RWPE1 (cell line): ENCODE data around the gene GIMAP7.

Source experiments
- CTCF ChIA-PET: fragments of 350-600 bp; sonication (Branson Sonifier 250); formaldehyde crosslinking; extraction: SDS; loops from one replicate; lab custom pipeline; 2021; lab: Yijun Ruan, JAX
- POLR2A ChIA-PET: fragments of 400-600 bp; formaldehyde crosslinking; extraction: SDS; loops from one replicate; lab custom pipeline; 2020; ENCODE audit warnings: antibody characterized with exemption; ENCODE audit not compliant: low non-redundant PET; lab: Yijun Ruan, JAX
- DNase-seq: peaks from one replicate; pipeline ENCODE4 v3.0.0; 2012; ENCODE audit warnings: low spot score
- H3K27ac ChIP-seq: fragments of 450-650 bp; 2 replicates; pipeline ENCODE4 v1.5.1; 2017
- CTCF ChIP-seq: fragments of 450-650 bp; conservative IDR thresholded peaks from 2 replicates; pipeline ENCODE4 v1.5.1; 2017; ENCODE audit warnings: low read depth, mild to moderate bottlenecking

GIMAP7 gene

GRCh38 chr7:150562919-150563318, 48.2 kb downstream of the GIMAP7 start:
- H3K27ac ChIP-seq, result no peak overlapping the region
- ChIA-PET POLR2A (no interaction called here), CTCF (no interaction called here)
- no peak for DNase-seq
- no peak for TF ChIP-seq CTCF

- POLR2A ChIA-PET, result no interaction called here
- no peak overlapping the region for H3K27ac ChIP-seq
- CTCF ChIA-PET, result no interaction called here
- TF ChIP-seq CTCF, result no peak
- no peak for DNase-seq
Observed at GRCh38 chr7:150564006-150564405, 49.3 kb downstream of the GIMAP7 start.

GRCh38 chr7:150564566-150564965, 49.9 kb downstream of the GIMAP7 start:
- POLR2A ChIA-PET, result no interaction called here
- no peak for DNase-seq
- no peak overlapping the region for H3K27ac ChIP-seq
- TF ChIP-seq CTCF, result no peak
- CTCF ChIA-PET, result interaction anchor here (0.6 kb wide), 1 partner anchor 521 kb away, joined by 5 read pairs; no protein-coding TSS in a partner anchor

- H3K27ac ChIP-seq, result no peak overlapping the region
- ChIA-PET CTCF (interaction anchor here (0.6 kb wide), 1 partner anchor 521 kb away, joined by 5 read pairs; no protein-coding TSS in a partner anchor), POLR2A (no interaction called here)
- no peak for DNase-seq
- TF ChIP-seq CTCF, result no peak
Observed at GRCh38 chr7:150565239-150565638, 50.6 kb downstream of the GIMAP7 start.

GRCh38 chr7:150566123-150566522, 51.5 kb downstream of the GIMAP7 start:
- DNase-seq, result no peak
- TF ChIP-seq CTCF, result no peak
- ChIA-PET CTCF (no interaction called here), POLR2A (no interaction called here)
- H3K27ac ChIP-seq, result no peak overlapping the region

GRCh38 chr7:150566572-150566971, 51.9 kb downstream of the GIMAP7 start:
- no peak for DNase-seq
- CTCF ChIA-PET, result no interaction called here
- H3K27ac ChIP-seq, result no peak overlapping the region
- POLR2A ChIA-PET, result no interaction called here
- no peak for TF ChIP-seq CTCF

GRCh38 chr7:150567169-150567568, 52.5 kb downstream of the GIMAP7 start, which contains the start of gene GIMAP4:
TSS of gene GIMAP4 (plus strand) at chr7:150567390. CDS start at chr7:150569902, 2,512 bp downstream.
- ChIA-PET CTCF (no interaction called here), POLR2A (no interaction called here)
- no peak for TF ChIP-seq CTCF
- DNase-seq, result no peak
- no peak within 1 kb of the TSS for H3K27ac ChIP-seq
